Muscle of leg (tissue), 11 donors: ENCODE results near the gene PSAP. TPM values are rescaled to one million over a fixed set of nuclear protein-coding genes. Genes with fewer than 3 reads are reported as not detected.
A peak's percentile ranks its signal among the peaks of the same experiment; 100 is the strongest.

ENCODE experiments used
- DNase-seq: peaks from one replicate; pipeline ENCODE4 v3.0.0; 2013
- H3K27ac ChIP-seq: one replicate; pipeline ENCODE4 v1.5.1; 2013; ENCODE audit warnings: mild to moderate bottlenecking, low read length, control low read depth
- H3K27me3 ChIP-seq: one replicate; pipeline ENCODE4 v1.6.1; 2013; ENCODE audit warnings: low read length; ENCODE audit not compliant: control insufficient read depth, insufficient read depth
- H3K36me3 ChIP-seq: one replicate; pipeline ENCODE4 v1.6.1; 2013; ENCODE audit warnings: low read length; ENCODE audit not compliant: control insufficient read depth, insufficient read depth
- H3K4me1 ChIP-seq: one replicate; pipeline ENCODE4 v1.6.1; 2013; ENCODE audit warnings: low read length; ENCODE audit not compliant: control insufficient read depth, insufficient read depth
- H3K4me3 ChIP-seq: one replicate; pipeline ENCODE4 v1.5.1; 2013; ENCODE audit warnings: low read length, control low read depth
- H3K9me3 ChIP-seq: replicated peaks from 2 replicates; pipeline ENCODE4 v1.6.1; 2013; ENCODE audit warnings: low read depth, low read length; ENCODE audit not compliant: control insufficient read depth
- WGBS: methylation state at CpG from one replicate; pipeline ENCODE4 v1.1.5; 2013; ENCODE audit warnings: missing lambda C conversion rate; ENCODE audit not compliant: insufficient coverage; 5-methylcytosine and 5-hydroxymethylcytosine counted together
- polyA plus RNA-seq, 8 donors: library from polyadenylated mRNA; unstranded; fragments of 120-200 nt; gene quantifications; one replicate each; pipeline versions ENCODE4 v1.2.1 to v1.2.3, GENCODE V29; 2013; ENCODE audit warnings: inconsistent platforms in 1 of 8, low replicate concordance in 1 of 8; ENCODE audit not compliant: insufficient read length in 8 of 8, insufficient read depth in 1 of 8
- total RNA-seq: library from RNA; stranded (reverse); fragments of 120-200 nt; gene quantifications from one replicate; pipeline ENCODE4 v1.2.4, GENCODE V29; 2013

The PSAP gene
- total and polyA plus RNA-seq, 9 donors, result 414 to 581 (median 478) TPM

DNA sequence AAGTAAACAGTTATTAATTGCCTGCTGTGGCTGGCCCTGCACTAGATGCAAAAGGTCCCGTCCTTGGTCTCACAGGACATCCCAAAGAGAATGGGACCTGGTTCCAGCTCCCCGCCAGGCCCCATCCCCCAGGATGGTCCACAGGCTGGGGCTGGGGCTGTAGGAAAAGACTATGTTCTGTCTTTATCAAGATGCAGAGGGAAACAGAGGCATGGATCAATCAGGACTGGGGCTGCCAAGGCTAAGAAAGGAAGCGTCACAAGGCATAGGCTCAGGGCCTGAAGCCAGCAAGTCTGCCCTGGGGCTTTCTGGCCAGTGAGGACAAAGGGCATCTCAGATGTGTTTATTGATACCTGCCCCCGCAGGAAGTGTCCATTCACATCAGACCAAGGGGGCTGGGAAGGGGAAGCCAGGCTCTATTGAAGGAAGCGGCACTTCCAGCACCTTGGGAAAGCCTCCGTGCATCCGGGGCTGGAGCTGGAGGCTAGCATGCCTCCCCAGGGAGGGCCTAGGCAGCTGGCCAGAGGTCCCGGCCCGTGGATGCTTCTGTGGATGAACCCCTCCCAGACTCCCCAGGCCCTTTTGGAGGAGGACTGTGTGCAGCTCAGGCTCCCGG lies 83.5 kb downstream of the PSAP start:
- H3K4me3 ChIP-seq, result no peak overlapping the region
- peaks cover 2% of the 10 kb centered on the region for H3K36me3 ChIP-seq
- peak; percentile 70 for DNase-seq
- no peaks in the 10 kb centered on the region for H3K9me3 ChIP-seq
- peaks cover 75% of the 10 kb centered on the region for H3K4me1 ChIP-seq
- 29% methylated on average over 9 of the region's 10 CpGs for WGBS
- no peaks in the 10 kb centered on the region for H3K27me3 ChIP-seq
- peak overlapping the region; percentile 95 for H3K27ac ChIP-seq

DNA sequence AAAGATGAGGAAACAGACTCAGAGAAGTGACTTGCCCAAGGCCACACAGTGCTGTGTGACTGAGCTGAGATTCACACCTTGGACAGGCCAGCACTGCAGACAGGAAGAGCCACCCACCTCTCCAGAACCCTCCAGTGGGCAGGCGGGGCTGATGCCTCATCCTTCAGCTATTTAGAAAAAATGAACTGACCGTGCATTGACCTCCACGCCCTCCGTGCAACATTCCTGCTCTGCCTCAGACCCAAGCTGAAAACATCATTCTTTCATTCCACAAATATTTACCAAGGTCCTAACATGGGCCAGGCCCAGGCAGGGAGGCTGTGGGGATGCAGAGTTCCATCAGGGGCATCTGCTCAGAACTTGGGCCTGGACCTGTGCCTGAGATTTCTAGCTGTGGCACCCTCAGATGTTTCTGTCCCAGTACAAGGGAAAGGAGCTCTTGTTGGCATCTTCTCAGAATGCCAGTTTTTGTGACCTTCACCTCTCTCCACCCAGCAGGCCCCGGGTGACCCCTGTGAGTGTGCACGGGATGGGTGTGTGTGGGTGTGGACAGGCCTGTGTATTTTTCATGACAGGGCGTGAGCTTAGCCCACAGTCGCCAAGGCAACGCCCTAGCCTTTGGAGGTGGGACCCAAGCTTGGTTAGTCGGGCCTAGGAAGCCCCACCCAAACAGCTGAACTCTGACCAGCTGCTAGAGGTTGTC lies 84.2 kb downstream of the PSAP start:
- H3K27me3 ChIP-seq, result no peaks in the 10 kb centered on the region
- H3K9me3 ChIP-seq, result no peaks in the 10 kb centered on the region
- peak; percentile 89 for DNase-seq
- peaks cover 72% of the 10 kb centered on the region for H3K4me1 ChIP-seq
- no peak overlapping the region for H3K4me3 ChIP-seq
- 70% methylated on average over 7 of the region's 10 CpGs for WGBS
- peak overlapping the region; percentile 95 for H3K27ac ChIP-seq
- H3K36me3 ChIP-seq, result peaks cover 7% of the 10 kb centered on the region

Other genes starting within 250 kb of the PSAP start
- 0.09 TPM for gene C10orf105, start 131.5 kb downstream of the PSAP start, total RNA-seq
- under 1 TPM; 0.08 to 0.48 (median 0.21) TPM for gene C10orf105, start 131.5 kb downstream of the PSAP start, polyA plus RNA-seq
- 23.5 TPM for gene VSIR, start 77.7 kb downstream of the PSAP start, total RNA-seq
- 10 to 100 TPM; 30.0 to 45.0 (median 34.8) TPM for gene VSIR, start 77.7 kb downstream of the PSAP start, polyA plus RNA-seq
- 12.3 TPM for gene CHST3, start 113.1 kb upstream of the PSAP start, total RNA-seq
- 10 to 100 TPM; 10.2 to 19.0 (median 14.3) TPM for gene CHST3, start 113.1 kb upstream of the PSAP start, polyA plus RNA-seq
- gene SPOCK2, start 237.3 kb upstream of the PSAP start, total RNA-seq, result 3.7 TPM
- 1 to 10 TPM; 3.6 to 6.2 (median 4.1) TPM for gene SPOCK2, start 237.3 kb upstream of the PSAP start, polyA plus RNA-seq